GM18519 (cell line): ENCODE results near the gene EEF1AKMT1.
"Not testable (repeated sequence)": the region's sequence is repeated elsewhere in the genome, so short reads cannot be mapped to it uniquely, and the experiment has no call there.

ENCODE experiments used
- ATAC-seq: cut with Tn5 transposase; IDR thresholded peaks from one replicate; pipeline ENCODE4 v1.9.1; 2021; ENCODE audit warnings: mild to moderate bottlenecking, moderate library complexity; ENCODE audit not compliant: unreplicated experiment, low FRiP score

Gene EEF1AKMT1

GRCh38 chr13:20779405-20779804, 5.6 kb upstream of the EEF1AKMT1 start:
- ATAC-seq = no peak

DNA sequence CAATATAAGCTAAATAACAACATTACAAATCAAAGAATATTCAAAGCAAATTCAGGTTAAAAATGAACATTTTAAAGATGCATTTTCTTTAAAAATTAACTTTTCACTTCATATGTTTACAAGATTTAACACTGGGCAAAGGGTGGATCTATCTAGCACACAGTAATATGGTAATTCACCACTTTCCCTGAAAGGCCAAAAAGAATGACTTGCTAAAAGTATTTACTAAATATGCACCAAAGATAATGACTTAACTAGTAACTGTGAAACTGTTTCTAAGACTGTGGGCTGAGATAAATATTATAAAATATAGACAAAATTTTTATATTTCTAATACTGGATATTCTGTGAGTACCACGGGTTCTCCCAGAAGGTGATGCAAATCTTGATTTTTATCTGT, 4.5 kb upstream of the EEF1AKMT1 start:
- no peak for ATAC-seq

GRCh38 chr13:20776751-20777150, 3.0 kb upstream of the EEF1AKMT1 start:
- no peak for ATAC-seq

GRCh38 chr13:20775961-20776360, 2.2 kb upstream of the EEF1AKMT1 start:
- ATAC-seq = no peak

DNA sequence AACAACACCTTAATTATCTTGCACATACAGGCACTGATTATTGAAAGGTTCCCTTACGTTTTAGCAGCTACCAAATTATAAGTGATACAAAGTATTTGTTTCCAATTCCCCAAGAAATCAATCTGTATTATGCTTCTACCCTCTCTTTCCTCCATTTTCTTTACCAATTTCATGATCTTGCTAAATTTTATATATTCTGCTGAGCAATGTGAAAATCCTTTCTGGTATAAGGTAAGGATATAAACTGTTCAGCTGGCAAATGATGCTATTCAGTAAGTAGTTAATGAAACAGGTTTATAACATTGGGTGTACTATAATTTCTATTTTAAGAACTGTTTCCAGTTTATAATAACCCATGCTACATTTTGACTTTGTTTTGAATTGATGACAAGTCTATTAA, 985 bp upstream of the EEF1AKMT1 start:
- ATAC-seq = no peak

- ATAC-seq = no peak
Measured at GRCh38 chr13:20772401-20773131, 1.2 kb downstream of the EEF1AKMT1 start.

- ATAC-seq = no peak
Measured at GRCh38 chr13:20769834-20770233, 3.9 kb downstream of the EEF1AKMT1 start.

GRCh38 chr13:20769091-20769490, 4.7 kb downstream of the EEF1AKMT1 start:
- ATAC-seq = no peak

DNA sequence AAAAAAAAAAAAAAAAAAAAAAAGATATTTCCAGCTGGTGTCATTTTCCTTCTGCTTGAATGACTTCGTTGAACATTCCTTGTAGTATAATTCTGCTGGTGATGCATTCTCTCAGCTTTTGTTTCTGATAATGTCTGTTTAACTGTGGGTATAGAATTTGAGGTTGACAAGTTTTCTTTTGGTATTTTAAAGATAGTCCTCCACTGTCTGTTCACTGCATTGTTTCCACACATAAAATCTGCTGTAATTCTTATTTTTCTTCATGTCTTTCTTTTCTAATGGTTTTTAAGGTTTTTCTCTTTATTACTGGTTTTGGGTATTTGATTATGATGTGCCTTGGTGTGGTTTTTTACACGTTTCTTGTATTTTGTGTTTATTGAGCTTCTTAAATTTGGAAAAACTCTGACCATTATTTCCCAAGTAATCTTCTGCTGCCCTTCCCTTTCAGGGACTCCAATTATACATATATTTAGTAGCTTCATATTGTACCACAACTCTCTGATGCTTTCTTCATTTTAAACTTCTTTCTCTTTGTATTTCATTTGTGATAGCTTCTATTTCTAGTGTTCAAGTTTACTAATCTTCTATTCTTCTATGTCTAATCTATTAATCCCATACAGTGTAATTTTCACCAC, 6.3 kb downstream of the EEF1AKMT1 start:
- no peak for ATAC-seq

- ATAC-seq = no peak
Measured at GRCh38 chr13:20760872-20761271, 12.9 kb downstream of the EEF1AKMT1 start.

GRCh38 chr13:20754009-20754408, 19.8 kb downstream of the EEF1AKMT1 start:
- no peak for ATAC-seq

GRCh38 chr13:20749377-20749776, 24.4 kb downstream of the EEF1AKMT1 start:
- no peak for ATAC-seq

DNA sequence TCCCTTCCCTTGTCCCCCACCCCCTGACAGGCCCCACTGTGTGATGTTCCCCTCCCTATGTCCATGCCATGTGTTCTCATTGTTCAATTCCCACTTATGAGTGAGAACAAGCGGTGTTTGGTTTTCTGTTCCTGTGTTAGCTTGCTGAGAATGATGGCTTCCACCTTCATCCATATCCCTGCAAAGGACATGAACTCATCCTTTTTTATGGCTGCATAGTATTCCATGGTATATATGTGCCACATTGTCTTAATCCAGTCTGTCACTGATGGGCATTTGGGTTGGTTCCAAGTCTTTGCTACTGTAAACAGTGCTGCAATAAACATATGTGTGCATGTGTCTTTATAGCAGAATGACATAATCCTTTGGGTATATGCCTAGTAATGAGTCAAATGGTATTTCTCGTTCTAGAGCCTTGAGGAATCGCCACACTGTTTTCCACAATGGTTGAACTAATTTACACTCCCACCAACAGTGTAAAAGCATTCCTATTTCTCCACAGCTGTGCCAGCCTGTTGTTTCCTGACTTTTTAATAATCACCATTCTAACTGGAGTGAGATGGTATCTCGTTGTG, 29.8 kb downstream of the EEF1AKMT1 start:
- not testable (repeated sequence) for ATAC-seq

DNA sequence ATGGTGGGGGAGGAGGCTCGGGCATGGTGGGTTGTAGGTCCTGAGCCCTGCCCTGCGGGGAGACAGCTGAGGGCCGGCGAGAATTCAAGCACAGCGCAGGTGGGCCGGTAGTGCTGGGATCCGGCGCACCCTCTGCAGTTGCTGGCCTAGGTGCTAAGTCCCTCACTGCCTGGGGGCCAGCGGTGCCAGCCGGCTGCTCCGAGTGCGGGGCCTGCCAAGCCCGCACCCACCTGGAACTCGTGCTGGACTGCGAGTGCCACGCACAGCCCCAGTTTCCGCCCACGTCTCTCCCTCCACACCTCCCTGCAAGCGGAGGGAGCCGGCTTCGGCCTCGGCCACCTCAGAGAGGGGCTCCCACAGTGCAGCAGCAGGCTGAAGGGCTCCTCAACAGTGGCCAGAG, 33.7 kb downstream of the EEF1AKMT1 start:
- no peak for ATAC-seq

DNA sequence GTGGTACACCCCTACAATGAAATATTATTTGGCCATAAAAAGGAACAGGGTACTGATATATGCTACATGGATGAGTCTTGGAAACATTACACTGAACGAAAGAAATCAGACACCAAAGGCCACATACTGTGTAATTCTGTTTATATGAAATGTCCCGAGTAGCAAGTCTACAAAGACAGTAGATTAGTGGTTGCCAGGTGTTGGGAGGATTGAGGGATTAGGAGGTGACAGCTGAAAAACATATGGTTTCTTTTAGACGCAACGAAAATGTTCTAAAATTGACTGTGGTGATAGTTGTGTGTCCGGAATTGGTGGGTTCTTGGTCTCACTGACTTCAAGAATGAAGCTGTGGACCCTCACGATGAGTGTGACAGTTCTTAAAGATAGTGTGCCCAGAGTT, 35.1 kb downstream of the EEF1AKMT1 start:
- ATAC-seq = no peak

DNA sequence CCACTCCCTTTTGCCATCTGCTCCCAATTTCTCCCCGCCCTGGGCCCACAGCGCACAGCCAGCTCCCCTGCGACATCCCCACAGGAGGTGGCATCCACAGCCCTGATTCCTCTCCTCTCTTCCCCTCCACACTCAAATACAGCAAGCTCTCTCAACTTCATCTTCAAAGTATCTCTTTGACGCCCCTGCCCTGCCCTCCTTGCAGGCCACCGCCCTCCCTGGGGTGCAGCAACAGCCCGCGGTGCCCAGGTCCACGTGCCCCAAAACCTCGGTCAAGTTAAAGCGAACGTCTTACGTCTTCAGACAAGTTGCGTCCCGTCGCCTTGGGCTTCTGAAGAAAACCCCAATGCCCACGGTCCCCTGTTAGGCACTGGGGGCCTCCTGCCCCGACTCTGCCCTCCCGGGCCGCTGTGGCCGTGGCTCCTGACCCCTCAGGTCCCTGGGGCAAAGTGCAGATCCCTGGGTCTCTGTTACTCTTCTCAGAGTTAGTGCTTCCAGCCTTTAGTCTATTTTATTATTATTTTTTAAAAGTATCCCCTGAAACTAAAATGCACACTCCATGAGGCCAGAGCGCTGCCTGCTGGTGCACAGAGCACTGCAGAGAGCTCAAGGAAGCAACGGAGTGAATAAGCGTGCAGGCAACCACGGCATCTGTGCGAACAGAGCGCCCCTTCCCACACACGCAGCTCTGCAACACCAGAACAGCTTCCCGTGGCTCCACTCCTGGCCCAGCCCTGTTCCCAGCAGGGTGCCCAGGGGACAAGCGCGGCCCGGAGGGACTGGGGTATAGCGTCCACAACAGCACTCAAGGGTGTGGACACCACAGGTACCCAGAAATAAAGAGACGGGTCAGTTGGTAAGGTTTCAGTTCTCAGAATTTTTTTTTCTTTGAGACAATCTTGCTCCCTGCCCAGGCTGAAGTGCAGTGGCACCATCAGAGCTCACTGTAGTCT, 43.9 kb downstream of the EEF1AKMT1 start:
- no peak for ATAC-seq

DNA sequence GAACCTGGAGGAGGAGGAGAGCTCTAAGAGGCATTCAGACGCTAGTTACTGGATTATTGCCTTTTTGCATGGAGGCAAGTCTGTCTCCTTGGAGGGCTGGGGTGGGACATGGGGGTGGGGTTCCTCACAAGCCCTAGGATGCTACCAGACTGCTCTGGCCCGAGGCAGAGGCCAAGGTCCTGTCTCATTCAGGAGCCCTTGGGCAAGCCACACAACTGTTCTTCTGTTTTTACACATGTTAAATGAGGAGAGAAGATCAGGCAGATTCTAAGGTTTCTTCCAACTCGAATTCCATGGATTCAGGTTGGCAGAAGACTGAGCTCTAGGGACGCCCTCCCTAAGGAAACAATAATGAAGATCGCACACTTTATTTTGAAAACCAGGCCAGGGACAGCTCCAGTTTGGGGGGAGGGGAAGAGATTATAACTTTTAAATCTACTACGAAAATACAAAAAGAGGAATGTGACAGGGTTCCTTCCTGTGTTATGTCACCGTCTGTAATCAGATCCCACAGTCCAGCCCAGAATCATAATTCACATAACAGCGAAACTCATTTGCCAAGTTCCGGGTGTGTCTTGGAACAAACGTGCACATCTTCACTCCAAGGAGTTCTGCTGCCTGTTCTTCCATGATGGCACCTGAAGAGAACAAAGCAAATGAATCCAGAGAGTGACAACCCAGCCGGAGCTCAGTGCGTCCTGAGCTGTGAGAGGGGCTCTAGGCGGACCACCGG, 45.0 kb downstream of the EEF1AKMT1 start:
- ATAC-seq = no peak

DNA sequence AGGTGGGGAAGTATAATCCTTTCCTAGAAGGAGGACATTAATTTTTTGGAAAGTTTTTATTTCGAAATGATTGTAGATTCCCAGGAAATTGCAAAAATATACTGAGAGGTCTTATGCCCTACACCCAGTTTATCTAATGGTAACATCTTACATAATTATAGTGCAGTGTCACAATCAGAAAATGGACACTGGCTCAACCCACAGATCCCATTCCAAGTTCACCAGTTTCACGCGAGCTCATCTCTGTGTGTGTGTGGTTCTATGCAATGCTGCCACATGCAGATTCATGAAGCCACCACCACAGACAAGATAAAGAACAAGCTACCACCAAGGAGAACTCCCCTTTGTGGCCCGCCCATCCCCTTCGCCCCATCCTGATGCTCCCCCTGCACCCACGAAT, 45.9 kb downstream of the EEF1AKMT1 start:
- ATAC-seq = no peak

GRCh38 chr13:20721454-20722357, 52.1 kb downstream of the EEF1AKMT1 start:
- ATAC-seq = no peak
